NB4 (cell line): ENCODE data around the gene KCNAB1.

Source experiments
- MYC ChIP-seq: IDR thresholded peaks from 2 replicates; pipeline ENCODE4 v1.6.1; 2011; ENCODE audit warnings: low read depth, low read length
- POLR2A ChIP-seq: IDR thresholded peaks from 2 replicates; pipeline ENCODE4 v1.6.1; 2011; ENCODE audit warnings: mild to moderate bottlenecking; ENCODE audit not compliant: insufficient read length; ENCODE audit errors: extremely low read depth
- TF ChIP-seq, protein P1 (sequence below): IDR thresholded peaks from one replicate; pipeline ENCODE4 v1.5.1; 2012; ENCODE audit warnings: low read depth, low read length
- TF ChIP-seq, protein P2 (sequence below): IDR thresholded peaks from 2 replicates; pipeline ENCODE4 v1.6.1; 2011; ENCODE audit warnings: low read depth, low read length

DNA sequence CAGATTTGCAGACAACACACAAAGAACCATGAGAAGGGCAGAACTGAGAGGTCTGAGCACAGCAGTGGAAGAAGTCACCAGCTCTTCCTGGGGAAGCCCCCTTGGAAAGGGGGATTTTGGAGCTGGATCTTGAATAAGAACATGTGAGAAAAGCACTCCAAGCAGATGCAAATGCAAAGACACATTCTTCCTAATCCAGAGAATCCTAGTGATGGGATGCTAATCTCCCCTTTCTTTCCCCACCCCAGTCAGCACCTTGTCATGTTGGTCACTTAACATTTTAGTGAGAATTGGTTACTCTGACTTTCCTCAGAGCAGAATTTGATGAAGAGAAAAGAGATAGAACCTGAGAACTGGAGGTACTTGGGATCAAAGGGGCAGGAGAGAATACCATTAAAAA, 286.0 kb downstream of the KCNAB1 start:
- no peak for TF ChIP-seq MYC
- TF ChIP-seq POLR2A = no peak
- TF ChIP-seq, protein P1, sequence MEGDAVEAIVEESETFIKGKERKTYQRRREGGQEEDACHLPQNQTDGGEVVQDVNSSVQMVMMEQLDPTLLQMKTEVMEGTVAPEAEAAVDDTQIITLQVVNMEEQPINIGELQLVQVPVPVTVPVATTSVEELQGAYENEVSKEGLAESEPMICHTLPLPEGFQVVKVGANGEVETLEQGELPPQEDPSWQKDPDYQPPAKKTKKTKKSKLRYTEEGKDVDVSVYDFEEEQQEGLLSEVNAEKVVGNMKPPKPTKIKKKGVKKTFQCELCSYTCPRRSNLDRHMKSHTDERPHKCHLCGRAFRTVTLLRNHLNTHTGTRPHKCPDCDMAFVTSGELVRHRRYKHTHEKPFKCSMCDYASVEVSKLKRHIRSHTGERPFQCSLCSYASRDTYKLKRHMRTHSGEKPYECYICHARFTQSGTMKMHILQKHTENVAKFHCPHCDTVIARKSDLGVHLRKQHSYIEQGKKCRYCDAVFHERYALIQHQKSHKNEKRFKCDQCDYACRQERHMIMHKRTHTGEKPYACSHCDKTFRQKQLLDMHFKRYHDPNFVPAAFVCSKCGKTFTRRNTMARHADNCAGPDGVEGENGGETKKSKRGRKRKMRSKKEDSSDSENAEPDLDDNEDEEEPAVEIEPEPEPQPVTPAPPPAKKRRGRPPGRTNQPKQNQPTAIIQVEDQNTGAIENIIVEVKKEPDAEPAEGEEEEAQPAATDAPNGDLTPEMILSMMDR = no peak
- TF ChIP-seq, protein P2, sequence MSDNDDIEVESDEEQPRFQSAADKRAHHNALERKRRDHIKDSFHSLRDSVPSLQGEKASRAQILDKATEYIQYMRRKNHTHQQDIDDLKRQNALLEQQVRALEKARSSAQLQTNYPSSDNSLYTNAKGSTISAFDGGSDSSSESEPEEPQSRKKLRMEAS = no peak
